Stimulated activated CD8-positive, alpha-beta memory T cell treated with anti-CD3 and anti-CD28 coated beads, Interleukin-15, amount 100 ng/mL, for 48 hours (primary cell): ENCODE results near the gene SLC6A15.

Experiments
- DNase-seq, 2 donors: peaks; one replicate each; pipeline ENCODE4 v3.0.0-alpha.2; 2020; ENCODE audit warnings: low read depth in 2 of 2

Gene SLC6A15

DNA sequence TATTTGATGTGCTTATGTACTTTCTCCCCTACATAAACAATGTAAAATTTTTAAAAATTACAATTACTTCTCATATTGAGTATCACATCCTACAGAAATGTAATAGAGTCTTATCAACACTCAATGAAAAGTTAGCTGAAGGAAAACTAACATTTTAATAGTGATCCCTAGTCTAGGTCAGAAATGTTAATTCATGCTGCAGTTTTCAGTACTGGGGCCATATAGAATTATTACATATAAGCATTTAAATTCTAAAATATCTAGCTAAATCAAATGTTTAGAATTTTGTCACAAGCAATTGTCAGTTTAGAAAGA lies 37.8 kb downstream of the SLC6A15 start:
- no peak for DNase-seq

DNA sequence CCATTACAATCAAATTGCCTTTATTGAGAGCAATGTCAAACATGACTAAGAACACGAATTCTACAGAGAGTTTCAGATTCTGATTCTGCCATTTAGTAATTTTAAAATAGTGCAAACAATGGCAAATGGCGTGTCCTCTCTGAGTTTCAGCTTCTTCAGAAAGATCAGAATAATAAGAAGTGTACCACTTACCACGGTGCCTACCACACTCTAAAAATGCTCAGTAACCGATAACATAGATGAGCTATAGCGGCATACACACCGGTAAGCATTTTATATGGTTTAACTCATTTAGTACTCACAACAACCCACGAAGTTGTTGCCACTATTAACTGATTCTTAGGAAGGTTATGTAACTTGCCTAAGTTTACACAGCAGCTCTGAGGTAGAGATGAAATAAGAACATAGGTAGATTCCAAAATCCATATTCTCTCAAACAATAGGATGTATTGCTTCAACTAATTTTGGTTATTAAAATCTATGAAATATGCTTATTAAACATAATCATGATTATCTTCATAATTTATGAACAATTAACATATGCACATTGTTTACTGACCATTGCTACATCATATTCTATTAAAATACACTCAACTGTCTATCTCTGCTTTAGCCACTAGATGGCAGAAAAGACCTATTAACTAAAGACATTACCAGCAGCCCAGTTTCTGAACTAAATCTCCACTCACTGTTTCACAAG lies 38.3 kb downstream of the SLC6A15 start:
- DNase-seq = no peak

DNA sequence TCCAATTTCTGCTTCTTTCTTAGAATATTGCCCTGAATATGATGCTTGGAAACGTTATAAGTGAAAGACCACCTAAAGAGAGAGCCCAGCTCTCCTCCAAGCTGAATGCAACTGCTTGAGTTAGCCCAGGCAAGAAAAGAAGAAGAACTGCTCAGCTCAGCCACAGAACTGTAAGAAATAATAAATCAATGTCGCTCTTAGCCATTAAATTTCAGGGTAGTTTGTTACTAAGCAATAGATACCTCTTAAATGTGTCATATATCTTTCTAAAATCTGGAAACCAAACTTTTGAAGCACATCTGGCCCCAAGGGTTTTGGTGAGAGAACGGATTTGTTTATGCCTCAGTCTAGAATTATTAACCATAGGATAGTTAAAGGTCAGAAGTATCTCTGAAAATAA lies 50.4 kb downstream of the SLC6A15 start:
- no peak for DNase-seq

DNA sequence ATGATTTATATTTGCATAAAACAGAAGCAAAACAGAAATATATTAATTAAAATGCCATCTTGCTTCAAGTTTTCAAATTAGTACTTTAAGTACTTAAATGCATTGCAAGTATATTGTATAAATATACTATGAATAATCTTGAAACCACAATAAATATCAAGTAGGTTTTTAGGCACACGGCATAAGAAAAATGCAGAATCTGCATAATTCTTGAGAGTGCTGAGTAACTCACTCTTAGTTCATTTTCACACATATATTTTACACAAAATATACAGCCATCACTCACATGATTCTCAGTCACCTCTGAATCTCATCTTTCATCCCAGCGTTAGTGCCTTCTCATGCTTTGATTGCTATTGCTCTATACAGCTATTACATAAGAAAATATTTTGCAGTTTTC lies 51.9 kb downstream of the SLC6A15 start:
- DNase-seq = no peak

DNA sequence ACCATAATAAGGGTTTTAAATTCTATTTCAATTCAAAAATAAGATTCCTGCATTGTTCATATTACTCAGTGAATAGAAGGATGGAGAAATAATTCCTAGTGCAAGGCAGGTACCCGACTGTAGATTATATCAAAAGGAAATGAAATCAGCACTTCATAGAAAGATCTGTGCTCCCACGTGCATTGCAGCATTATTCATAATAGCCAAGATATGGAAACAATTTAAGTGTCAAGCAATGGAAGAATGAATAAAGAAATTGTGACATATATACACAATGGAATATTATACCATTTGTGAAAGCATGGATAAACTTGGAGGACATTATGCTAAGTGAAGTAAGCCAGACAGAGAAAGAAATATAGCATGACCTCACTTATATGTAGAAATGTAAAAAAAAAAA lies 53.8 kb downstream of the SLC6A15 start:
- DNase-seq = no peak

DNA sequence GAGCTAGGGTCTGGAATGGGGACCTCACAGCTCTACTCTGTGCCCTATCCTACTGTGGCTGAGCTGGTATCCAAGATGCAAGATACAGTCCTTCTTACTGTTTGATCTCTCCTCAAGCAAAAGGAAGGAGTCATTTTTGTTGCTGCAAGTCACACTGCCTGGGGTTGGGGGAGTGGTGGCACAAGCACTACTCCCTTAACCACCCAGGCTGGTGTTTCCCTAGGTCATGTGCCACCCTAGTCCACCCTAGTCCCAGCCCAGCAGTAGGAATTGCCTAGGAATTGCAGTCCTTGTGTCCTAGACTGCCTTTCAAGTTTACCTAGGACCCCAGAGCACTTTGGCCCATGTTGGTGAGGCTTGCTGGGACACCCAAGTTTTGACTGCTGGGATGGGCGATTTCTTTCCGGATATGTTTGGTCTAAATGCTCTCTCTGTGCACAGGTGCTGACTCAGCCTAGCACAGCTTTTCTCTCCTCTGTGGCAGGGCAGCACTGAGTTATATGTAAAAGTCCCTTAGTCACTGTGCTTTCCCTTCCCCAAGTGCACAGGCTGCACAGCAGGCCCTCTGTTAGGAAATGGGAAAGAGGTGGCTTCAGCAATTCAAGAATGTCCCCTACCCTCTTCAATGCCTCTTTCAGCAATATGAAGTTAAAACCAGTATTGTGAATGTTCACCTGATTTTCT lies 54.9 kb downstream of the SLC6A15 start:
- no peak for DNase-seq

DNA sequence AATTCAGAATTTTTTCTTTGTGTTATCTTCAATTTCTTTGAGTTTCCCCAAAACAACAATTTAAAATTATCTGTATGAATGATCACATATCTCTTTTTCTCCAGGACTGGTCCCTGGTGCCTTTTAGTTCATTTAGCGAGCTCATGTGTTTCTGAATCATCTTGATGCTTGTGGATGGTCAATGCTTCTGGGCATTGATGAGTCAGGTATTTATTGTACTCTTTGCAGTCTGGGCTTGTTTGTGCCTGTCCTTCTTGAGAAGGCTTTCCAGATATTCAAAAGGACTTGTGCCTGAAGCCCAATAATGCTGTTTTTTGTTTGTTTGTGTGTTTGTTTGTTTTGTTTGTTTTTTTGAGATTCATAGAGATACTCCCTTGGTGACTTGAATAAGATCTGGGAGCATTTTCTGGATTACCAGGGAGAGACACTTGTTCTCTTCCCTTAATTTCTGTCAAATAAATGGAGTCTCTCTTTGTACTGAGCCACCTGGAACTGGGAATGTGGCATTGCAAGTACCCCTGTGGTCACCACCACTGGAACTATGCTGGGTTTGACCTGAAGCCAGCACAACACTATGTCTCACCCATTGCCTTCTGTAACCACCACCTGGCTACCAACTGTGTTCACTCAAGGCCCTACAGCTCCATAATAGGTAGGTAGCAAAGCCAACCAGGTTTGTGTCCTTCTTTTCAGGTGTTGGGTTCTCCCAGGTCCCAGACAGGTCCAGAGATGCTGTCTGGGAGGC lies 56.3 kb downstream of the SLC6A15 start:
- no peak for DNase-seq

DNA sequence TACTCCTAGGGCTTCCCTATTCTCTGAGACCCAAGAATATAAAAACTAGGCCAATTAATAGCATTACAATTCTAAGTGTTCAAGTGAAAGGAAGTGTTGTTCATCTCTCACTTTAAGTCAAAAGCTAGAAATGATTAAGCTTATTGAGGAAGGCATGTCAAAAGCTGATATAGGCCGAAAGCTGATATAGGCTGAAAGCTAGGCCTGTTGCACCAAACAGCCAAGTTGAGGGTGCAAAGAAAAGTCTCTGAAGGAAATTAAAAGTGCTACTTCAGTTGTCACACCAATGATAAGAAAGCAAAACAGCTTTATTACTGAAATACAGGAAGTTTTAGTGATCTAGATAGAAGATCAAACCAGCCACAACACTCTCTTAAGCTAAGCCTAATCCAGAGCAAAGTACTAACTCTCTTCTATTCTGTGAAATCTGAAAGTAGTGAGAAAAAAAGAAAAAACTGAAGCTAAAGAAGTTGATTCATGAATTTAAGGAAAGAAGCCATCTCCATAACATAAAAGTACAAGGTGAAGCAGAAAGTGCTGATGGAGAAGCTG lies 68.9 kb downstream of the SLC6A15 start:
- no peak for DNase-seq

DNA sequence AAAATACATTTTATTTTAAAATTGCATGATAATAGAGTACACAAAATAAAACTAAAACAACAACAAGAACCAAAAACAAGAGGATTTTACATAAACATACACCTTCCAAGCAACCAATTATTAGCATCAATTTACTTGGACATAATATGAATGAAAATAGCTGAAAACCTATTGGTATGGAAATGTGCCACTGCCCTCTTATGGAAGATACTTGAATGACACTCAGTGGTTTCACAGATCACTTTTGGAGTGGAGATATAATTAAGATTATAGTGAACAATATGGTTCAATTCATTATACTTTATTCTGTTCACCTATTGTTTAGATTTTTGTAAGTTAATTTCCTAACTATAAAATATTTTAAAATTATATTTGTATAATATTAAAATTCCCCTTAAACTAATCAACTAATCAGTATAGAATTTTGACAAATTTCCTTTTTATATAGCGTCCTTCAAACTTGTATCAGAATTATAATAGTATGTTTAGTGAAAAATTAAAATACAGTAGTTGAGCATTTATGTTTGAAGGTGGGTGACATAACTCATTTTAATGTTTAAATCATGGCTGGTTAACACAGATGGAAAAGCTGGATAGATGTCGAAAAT lies 70.1 kb downstream of the SLC6A15 start:
- DNase-seq = no peak

DNA sequence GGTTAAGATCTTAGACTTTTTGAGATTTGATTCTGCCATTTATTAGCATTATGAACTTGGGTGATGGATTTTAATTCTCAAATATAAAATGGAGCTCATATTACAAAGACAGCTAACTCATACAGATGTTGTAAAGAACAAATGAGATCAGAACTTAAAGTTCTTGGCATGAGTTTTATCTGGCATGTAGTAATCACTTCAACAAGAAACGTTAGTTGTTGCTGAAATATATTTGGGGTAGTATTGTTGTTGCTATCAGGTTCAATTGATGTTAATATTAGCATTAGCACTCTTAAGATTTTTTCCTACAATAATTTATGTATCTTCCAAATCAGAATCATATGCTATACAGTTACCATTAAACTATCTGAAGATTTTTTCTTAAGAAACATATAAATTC lies 71.0 kb downstream of the SLC6A15 start:
- no peak for DNase-seq

DNA sequence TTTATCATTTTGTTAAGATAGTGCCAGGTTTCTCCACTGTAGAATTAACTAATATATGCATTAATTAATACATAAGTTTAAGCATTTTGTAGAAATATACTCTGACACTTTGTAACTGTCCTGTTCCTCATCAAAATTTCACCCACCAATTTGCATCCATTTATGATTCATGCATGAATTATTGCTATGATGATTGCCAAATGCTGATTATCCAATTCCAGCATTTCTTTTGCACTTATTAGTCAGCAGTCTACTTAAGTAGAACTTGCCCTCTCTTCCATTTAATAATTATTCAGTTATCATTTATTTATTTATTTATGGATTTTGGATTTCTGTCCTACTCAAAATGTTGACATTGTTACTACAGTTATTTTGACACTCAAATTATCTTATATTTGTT lies 72.2 kb downstream of the SLC6A15 start:
- DNase-seq = no peak

DNA sequence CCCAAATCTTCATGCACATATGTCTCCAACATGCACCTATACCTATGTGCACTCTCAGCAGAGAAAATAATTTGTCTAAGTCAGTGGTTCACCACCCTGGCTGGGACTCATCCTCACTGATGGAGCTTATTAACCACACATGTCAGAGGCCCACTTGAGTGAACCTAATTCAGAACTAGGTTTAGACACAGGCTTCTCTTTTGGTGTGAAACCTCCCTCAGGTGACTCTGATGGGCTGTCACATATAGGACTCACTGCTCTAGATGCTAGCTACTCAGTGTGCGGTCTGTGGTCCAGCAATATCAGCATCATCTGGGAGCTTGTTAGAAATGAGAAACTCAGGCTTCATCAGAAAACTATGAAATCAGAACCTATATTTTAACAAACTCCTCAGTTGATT lies 85.7 kb downstream of the SLC6A15 start:
- no peak for DNase-seq

DNA sequence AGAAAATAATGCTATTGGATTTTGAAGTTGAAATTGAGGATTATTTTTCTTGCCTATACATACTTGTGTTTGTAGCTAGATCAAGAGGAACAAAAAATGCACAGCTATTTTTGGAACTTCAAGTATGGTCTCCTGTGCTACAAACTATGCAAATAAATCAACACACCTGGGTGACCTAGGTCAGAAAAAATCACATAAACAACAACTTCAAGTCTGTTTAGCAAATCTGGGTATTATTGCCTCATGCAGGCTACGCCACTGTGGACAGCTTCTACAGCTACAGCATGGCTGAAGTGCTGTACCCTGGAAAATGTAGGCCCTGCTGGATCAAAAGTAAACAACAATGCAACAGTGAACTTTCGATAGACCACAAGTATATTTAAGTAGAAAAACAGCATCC lies 87.5 kb downstream of the SLC6A15 start:
- DNase-seq = no peak

DNA sequence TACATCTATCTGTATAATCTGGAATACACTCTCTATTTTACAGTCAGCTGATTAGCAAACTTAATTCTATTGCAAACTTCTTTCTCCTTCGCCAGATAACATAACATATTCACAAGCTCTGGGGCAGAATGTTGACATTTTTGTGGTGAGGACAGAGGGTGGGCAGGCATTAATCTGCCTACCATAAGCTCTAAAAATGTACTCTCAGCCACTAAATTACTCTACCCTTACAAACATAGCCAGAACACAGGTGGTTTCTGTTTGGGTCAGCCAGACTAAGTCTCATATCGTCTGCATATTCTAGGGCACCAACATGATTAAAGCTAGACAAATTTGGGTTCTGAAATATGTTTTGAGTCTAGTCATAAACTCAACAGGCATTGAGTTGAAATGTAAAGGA lies 90.1 kb downstream of the SLC6A15 start:
- DNase-seq = no peak

DNA sequence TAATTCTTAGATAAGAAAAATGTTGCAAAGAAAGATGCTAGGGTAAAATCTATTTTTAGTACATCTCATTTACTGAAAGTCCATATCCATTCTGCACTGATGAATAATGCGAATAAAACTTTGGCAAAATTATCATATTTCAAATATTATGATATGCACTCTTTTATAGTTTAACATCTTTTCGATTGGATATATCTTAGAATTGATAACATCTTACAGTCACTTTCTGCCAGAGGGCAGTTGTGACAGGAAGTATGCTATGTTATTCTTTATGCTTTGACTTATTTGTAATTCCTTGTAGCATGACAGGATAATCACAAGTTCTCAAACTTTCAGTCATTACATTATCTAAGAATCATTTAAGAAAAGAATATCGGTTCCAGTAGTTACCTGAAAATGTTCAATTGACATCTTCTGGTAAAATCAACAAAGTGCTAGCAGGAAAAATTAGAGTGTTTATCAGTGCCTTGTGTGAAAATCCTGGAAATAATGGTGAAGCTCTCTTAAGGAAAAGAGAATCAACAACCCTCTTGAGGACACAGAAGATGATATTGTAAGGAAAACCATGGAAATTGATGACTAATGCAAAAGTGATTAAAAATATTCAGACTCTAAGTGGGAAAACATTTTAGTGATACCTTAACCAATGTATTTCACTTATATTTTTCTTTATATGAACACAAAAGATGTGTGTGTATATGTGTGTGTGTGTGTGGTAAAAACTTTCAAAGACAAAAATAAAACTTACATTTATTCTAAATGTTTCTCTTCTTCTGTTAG lies 95.5 kb downstream of the SLC6A15 start:
- DNase-seq = no peak

DNA sequence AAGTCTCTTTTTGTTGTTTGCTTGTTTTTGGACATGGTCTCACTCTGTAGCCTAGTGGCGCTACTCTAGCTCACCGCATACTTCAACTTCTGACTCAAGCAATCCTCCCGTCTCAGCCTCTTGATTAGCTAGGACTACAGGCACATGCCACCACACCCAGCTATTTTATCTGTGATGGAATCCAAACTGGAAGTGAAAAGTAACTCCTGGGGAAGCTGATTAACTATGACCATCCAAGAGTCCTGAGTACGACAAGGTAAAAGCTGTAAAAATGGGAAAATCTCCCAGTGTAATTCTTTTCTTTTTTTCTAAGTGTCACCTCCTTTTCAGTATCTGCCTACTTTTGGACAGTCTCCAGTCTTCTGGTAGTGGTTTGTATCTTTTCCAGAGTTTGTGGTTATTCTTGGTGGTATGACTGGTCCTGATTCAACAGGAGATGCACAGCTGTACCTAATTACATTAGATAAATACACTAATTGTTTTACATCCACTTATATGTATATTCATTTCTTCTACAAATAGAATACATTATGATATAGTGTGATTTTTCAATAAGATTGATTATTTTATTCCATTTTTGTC lies 97.8 kb downstream of the SLC6A15 start:
- DNase-seq = no peak

DNA sequence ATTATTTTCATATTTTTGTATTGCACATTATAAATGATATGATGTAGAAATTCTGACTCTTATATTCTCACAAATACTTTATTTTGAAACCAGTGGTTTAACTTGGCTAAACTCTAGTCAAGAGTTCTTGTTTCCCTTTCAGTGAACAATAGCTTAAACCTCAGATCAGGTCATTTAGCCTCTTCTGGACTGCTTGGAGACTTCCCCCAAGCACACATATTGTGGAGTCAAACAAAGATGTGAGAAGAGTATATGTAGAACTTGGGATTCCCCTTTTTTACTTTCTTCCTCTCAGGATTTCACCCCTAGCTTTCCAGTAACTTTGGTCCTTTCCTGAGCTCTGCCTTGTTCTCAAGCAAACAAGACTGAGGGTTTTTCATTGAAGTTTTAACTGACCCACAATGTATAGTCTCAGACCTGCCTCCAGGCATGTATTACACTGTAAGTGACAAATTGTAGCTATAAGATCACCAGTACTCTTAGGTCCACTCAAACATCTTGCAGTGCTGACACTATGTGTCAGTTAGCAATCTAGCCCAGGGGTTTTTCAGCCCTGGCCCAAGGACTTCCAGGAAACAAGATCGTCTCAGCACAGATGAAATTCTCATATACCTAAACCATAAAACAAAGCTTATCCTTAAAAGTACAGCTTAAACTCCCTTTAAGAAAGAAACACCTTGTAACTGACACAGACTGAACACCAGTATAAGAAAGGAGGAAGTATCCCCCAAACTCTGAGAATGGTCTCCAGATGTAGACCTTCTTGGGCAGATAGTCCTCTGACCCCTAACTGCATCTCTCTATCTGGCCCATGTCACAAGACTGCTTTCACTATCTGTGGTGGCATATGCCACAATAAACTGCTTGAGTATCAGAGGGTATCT lies 98.6 kb downstream of the SLC6A15 start:
- DNase-seq = no peak

DNA sequence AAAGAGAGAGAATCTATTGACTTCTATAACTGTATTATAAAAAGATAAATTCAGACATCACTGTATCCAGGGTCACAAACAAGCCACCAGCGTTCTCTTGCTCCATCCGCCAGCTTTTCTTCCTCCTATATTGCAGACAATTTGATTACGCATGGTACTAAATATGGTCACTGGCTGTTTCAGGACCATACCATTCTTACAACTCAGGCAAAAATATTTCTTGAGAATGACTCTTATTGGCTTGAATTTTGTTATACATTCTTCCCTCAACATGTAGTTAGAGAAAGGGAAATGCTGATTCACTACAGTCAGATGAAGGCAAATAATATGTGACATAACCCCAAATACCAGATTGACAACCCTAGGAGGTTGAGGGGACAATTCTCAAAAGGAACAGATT lies 101.3 kb downstream of the SLC6A15 start:
- no peak for DNase-seq

DNA sequence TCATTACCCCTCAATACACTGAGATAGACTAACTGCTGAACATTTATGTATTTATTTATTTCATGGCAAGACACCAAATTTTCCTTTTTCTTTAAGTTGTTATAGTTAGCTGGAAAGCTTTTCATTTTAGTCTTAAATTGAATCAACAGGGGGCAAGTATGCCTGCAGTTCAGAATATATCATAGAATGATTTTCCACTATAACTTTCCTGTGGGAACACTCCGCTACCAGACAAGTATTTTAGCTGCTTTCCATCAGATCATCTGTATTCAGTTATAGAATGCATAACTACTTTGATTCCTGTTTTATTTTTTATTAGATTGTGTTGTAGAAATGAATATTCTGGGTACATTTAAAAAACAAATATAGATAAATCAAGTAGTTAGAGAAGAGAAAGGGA lies 102.0 kb downstream of the SLC6A15 start:
- DNase-seq = no peak
